ENCODE data around the gene KLK8. TPM values are rescaled to one million over a fixed set of nuclear protein-coding genes. Genes with fewer than 3 reads are reported as not detected.
A peak's percentile ranks its signal among the peaks of the same experiment; 100 is the strongest.

Gene KLK8
- polyA plus RNA-seq, 1 of the 3 experiments (the other 2 are of a cell fraction): not detected

GRCh38 chr19:51036519-51036918, 35.1 kb upstream of the KLK8 start:
- Histone ChIP-seq H3K4me1 (ENCODE audit: control insufficient read depth in 1 of 2, insufficient read depth in 2 of 2, low read depth in 1 of 2, low read length in 1 of 2) (no peaks in the 10 kb centered on the region), H3K36me3 (replicated peaks in 1 of 2; ENCODE audit: control insufficient read depth in 1 of 2, insufficient read depth in 2 of 2, low read length in 1 of 2) (no peaks in the 10 kb centered on the region), H4K20me1 (ENCODE audit: insufficient read depth) (no peaks in the 10 kb centered on the region), H3K27me3 (ENCODE audit: insufficient read depth) (peaks cover 21% of the 10 kb centered on the region; the same call in 1 of the 2 replicates), H3K9me3 (no peaks in the 10 kb centered on the region), H2AFZ (ENCODE audit: low read depth) (0 out of 2 replicates have a peak overlapping the region, but pooled peaks have one; percentile 9), H3F3A (replicated peaks; ENCODE audit: insufficient read depth) (no peaks in the 10 kb centered on the region), H3K79me2 (ENCODE audit: insufficient read depth) (no peaks in the 10 kb centered on the region), H3K9ac (no peak overlapping the region), H3K27ac (ENCODE audit: low read depth in 2 of 2, low read length in 1 of 2) (no peak overlapping the region), H3K9me2 (no peaks in the 10 kb centered on the region), H3K4me2 (no peak overlapping the region), H3K4me3 (ENCODE audit: low read depth in 2 of 2, low read length in 1 of 2) (no peak overlapping the region)
- POLR2A ChIA-PET: no interaction called here
- no peak for DNase-seq
- TF ChIP-seq FOXM1 (IDR thresholded peaks at IDR 0.05; ENCODE audit: low read depth) (no peak), SIN3A (IDR thresholded peaks at IDR 0.05; ENCODE audit: borderline replicate concordance, low read depth, low read length) (no peak), RXRA (IDR thresholded peaks at IDR 0.05; ENCODE audit: borderline replicate concordance, low read depth) (no peak), CHD2 (IDR thresholded peaks at IDR 0.05; ENCODE audit: low read length, partially characterized antibody) (no peak), TAF1 (IDR thresholded peaks at IDR 0.05; ENCODE audit: borderline replicate concordance, low read depth, low read length) (no peak), EP300 (IDR thresholded peaks at IDR 0.05; ENCODE audit: borderline replicate concordance in 1 of 2, low read depth in 1 of 2, low read length in 1 of 2) (no peak), USF2 (IDR thresholded peaks at IDR 0.05; ENCODE audit: borderline replicate concordance, low read depth, low read length) (no peak), GATA2 (CRISPR knock-in tag; IDR thresholded peaks at IDR 0.05) (no peak), JUND (IDR thresholded peaks at IDR 0.05) (no peak), RCOR1 (IDR thresholded peaks at IDR 0.05; ENCODE audit: low read length) (no peak), NRF1 (IDR thresholded peaks at IDR 0.05; ENCODE audit: low read depth, low read length) (no peak), SMC3 (IDR thresholded peaks at IDR 0.05; ENCODE audit: low read depth, low read length) (no peak)
- TF ChIP-seq, protein P1, sequence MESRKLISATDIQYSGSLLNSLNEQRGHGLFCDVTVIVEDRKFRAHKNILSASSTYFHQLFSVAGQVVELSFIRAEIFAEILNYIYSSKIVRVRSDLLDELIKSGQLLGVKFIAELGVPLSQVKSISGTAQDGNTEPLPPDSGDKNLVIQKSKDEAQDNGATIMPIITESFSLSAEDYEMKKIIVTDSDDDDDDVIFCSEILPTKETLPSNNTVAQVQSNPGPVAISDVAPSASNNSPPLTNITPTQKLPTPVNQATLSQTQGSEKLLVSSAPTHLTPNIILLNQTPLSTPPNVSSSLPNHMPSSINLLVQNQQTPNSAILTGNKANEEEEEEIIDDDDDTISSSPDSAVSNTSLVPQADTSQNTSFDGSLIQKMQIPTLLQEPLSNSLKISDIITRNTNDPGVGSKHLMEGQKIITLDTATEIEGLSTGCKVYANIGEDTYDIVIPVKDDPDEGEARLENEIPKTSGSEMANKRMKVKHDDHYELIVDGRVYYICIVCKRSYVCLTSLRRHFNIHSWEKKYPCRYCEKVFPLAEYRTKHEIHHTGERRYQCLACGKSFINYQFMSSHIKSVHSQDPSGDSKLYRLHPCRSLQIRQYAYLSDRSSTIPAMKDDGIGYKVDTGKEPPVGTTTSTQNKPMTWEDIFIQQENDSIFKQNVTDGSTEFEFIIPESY (IDR thresholded peaks at IDR 0.05; ENCODE audit: borderline replicate concordance, low read depth): no peak
- WGBS (ENCODE audit: low lambda C conversion rate): 11% methylated on average over 9 of the region's 9 CpGs
- CTCF ChIA-PET: interaction anchor here (1.2 kb wide), 1 partner anchor 15 kb away, joined by 4 read pairs; no protein-coding TSS in a partner anchor

- ChIA-PET POLR2A (no interaction called here), CTCF (interaction anchor here (1.9 kb wide), 1 partner anchor 14 kb away, joined by 5 read pairs; no protein-coding TSS in a partner anchor)
- H3K9me2 ChIP-seq: no peaks in the 10 kb centered on the region
- H3K36me3 ChIP-seq (replicated peaks in 1 of 2; ENCODE audit: control insufficient read depth in 1 of 2, insufficient read depth in 2 of 2, low read length in 1 of 2): no peaks in the 10 kb centered on the region
- no peak within 1 kb of the TSS for H2AFZ ChIP-seq (ENCODE audit: low read depth)
- H3K4me2 ChIP-seq: no peak within 1 kb of the TSS
- TF ChIP-seq, protein P1 (IDR thresholded peaks at IDR 0.05; ENCODE audit: borderline replicate concordance, low read depth): no peak
- TF ChIP-seq NFIC (IDR thresholded peaks at IDR 0.05; ENCODE audit: borderline replicate concordance) (no peak), GABPA (IDR thresholded peaks at IDR 0.05; ENCODE audit: low read depth) (no peak), TCF12 (IDR thresholded peaks at IDR 0.05) (no peak), RCOR1 (IDR thresholded peaks at IDR 0.05; ENCODE audit: low read length) (no peak), RFX5 (IDR thresholded peaks at IDR 0.05; ENCODE audit: low read length) (no peak)
- peaks cover 26% of the 10 kb centered on the region; the same call in 1 of the 2 replicates for H3K27me3 ChIP-seq (ENCODE audit: insufficient read depth)
- H3K4me3 ChIP-seq (ENCODE audit: low read depth in 2 of 2, low read length in 1 of 2): no peak within 1 kb of the TSS
- 6% methylated on average over 11 of the region's 11 CpGs for WGBS (ENCODE audit: low lambda C conversion rate)
- no peaks in the 10 kb centered on the region for H3K4me1 ChIP-seq (ENCODE audit: control insufficient read depth in 1 of 2, insufficient read depth in 2 of 2, low read depth in 1 of 2, low read length in 1 of 2)
- no peaks in the 10 kb centered on the region for H3K79me2 ChIP-seq (ENCODE audit: insufficient read depth)
- H3K27ac ChIP-seq (ENCODE audit: low read depth in 2 of 2, low read length in 1 of 2): no peak within 1 kb of the TSS
- no peak within 1 kb of the TSS for H3K9ac ChIP-seq
- no peaks in the 10 kb centered on the region for H3K9me3 ChIP-seq
- H3F3A ChIP-seq (replicated peaks; ENCODE audit: insufficient read depth): no peaks in the 10 kb centered on the region
- no peaks in the 10 kb centered on the region for H4K20me1 ChIP-seq (ENCODE audit: insufficient read depth)
- no peak for DNase-seq
Measured at GRCh38 chr19:51034704-51035103, 33.3 kb upstream of the KLK8 start, which contains the start of gene KLK12. Gene KLK12 (minus strand): TSS chr19:51035002. CDS start chr19:51034621, 381 bp downstream.

All from SK-N-SH (cell line).